Fibroblast of the aortic adventitia (primary cell): ENCODE results near the gene ITSN2. TPM values are rescaled to one million over a fixed set of nuclear protein-coding genes. Genes with fewer than 3 reads are reported as not detected.
A peak's percentile ranks its signal among the peaks of the same experiment; 100 is the strongest.

Experiments used
- DNase-seq: peaks from one replicate; pipeline ENCODE4 v3.0.0-alpha.2; 2010; ENCODE audit warnings: low read depth
- H3K4me3 ChIP-seq: 2 replicates; pipeline ENCODE4 v1.5.1; 2011; ENCODE audit warnings: low read depth, mild to moderate bottlenecking, control low read depth, low read length, moderate library complexity
- CTCF ChIP-seq: IDR thresholded peaks from 2 replicates; pipeline ENCODE4 v1.5.1; 2011; ENCODE audit warnings: mild to moderate bottlenecking, low read length, control low read depth, inconsistent platforms; ENCODE audit not compliant: insufficient read depth
- total RNA-seq: library from RNA; depleted of rRNA; stranded (reverse); fragments of >200 nt; gene quantifications from 2 replicates; pipeline ENCODE4 v1.2.3, GENCODE V29; 2012; ENCODE audit warnings: low replicate concordance

The ITSN2 gene
- total RNA-seq, 1 donor: 32.4 TPM

GRCh38 chr2:24315669-24316068, 44.7 kb downstream of the ITSN2 start:
- DNase-seq: no peak
- TF ChIP-seq CTCF: no peak
- H3K4me3 ChIP-seq: no peak overlapping the region

- no peak for TF ChIP-seq CTCF
- DNase-seq: peak; percentile 37
- no peak overlapping the region for H3K4me3 ChIP-seq
Measured at GRCh38 chr2:24313744-24314632, 46.3 kb downstream of the ITSN2 start.

GRCh38 chr2:24307961-24308360, 52.4 kb downstream of the ITSN2 start:
- no peak overlapping the region for H3K4me3 ChIP-seq
- no peak for TF ChIP-seq CTCF
- DNase-seq: no peak

- DNase-seq: peak; percentile 68
- H3K4me3 ChIP-seq: no peak overlapping the region
- TF ChIP-seq CTCF: no peak
Measured at GRCh38 chr2:24304631-24305030, 55.7 kb downstream of the ITSN2 start.

GRCh38 chr2:24304098-24304497, 56.2 kb downstream of the ITSN2 start:
- peak; percentile 98 for DNase-seq
- no peak overlapping the region for H3K4me3 ChIP-seq
- no peak for TF ChIP-seq CTCF

GRCh38 chr2:24301599-24301998, 58.7 kb downstream of the ITSN2 start:
- no peak for TF ChIP-seq CTCF
- no peak overlapping the region for H3K4me3 ChIP-seq
- no peak for DNase-seq
